ENCODE results near the gene KLHL20.

DNA sequence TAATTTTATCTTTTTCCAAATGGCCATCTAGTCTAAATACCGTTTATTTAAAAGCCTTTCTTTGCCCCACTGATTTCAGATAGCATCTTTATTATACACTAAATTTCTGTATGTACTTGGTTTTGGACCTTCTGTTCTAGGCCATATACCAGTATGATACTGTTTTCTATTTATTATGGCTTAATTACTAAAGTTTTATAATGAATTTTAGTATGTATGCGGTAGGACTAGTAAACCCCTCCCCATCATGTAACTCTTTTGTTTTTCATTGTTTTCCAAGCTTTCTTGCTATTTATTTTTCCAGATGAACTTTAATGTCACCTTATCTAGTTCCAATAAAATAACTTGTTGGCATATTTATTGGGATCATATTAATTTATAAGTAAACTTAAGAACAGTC lies 29.9 kb downstream of the KLHL20 start:
- TF ChIP-seq, protein P1, sequence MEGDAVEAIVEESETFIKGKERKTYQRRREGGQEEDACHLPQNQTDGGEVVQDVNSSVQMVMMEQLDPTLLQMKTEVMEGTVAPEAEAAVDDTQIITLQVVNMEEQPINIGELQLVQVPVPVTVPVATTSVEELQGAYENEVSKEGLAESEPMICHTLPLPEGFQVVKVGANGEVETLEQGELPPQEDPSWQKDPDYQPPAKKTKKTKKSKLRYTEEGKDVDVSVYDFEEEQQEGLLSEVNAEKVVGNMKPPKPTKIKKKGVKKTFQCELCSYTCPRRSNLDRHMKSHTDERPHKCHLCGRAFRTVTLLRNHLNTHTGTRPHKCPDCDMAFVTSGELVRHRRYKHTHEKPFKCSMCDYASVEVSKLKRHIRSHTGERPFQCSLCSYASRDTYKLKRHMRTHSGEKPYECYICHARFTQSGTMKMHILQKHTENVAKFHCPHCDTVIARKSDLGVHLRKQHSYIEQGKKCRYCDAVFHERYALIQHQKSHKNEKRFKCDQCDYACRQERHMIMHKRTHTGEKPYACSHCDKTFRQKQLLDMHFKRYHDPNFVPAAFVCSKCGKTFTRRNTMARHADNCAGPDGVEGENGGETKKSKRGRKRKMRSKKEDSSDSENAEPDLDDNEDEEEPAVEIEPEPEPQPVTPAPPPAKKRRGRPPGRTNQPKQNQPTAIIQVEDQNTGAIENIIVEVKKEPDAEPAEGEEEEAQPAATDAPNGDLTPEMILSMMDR (IDR thresholded peaks at IDR 0.05; ENCODE audit: insufficient read depth, low read depth, low read length): no peak
- no peak for TF ChIP-seq EZH2 (IDR thresholded peaks at IDR 0.05; ENCODE audit: insufficient read depth, low read length)

Data from astrocyte (in vitro differentiated cells and primary cell).